Cardiac atrium fibroblast (primary cell): ENCODE results near the gene ZNF230. TPM values are rescaled to one million over a fixed set of nuclear protein-coding genes. Genes with fewer than 3 reads are reported as not detected.

Experiments used
- total RNA-seq: library from RNA; depleted of rRNA; stranded (reverse); fragments of >200 nt; gene quantifications from 2 replicates; pipeline ENCODE4 v1.2.3, GENCODE V29; 2015

ZNF230 gene
- total RNA-seq: 1.5 and 2.5 TPM in 2 replicates

DNA sequence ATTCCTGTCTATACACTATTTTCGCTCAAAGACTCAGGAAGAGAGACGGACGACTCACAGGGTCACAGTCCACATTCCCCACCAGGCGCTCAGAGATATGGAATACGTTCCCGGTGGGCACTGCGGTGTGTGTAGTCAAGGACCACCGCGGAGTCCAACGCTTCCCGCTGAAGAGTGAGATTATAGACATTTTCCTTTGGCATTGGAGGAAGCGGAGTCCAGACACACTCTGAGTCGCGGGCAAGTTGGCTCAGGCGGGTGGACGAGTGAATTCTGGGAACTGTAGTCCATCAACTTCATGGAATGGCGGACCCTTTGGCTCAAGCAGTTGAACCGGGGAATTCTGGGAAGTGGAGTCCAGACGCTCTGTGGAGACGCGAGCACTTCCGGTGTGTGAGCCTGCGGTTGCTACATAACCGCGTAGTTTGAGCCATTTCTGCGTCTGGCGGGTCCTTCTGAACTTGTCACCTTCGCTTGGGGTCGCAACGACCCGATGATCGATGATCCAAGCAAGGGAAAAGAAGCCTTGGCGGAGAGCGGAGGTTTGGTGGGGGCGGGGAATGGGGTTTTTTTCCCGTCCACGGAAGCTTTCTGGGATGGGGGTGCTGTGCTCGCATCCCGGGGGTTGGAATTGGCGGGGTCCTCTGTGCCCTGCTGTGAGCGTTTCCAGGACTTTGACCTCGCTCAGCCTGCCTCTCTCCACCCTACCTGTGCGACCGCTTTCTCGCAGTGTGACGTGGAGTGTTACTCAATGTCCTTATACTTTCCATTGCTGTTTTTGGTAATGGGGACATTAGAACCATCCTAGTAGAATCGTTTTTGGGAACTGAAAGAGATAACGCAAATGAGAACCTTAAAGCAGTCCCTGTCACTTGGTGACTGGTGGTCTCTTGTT is at the start of gene ZNF230:
Gene ZNF230, plus strand, starts transcription at position 392 of the 895 bp plus-strand sequence. CDS start 4,122 bp downstream, outside the sequence.

DNA sequence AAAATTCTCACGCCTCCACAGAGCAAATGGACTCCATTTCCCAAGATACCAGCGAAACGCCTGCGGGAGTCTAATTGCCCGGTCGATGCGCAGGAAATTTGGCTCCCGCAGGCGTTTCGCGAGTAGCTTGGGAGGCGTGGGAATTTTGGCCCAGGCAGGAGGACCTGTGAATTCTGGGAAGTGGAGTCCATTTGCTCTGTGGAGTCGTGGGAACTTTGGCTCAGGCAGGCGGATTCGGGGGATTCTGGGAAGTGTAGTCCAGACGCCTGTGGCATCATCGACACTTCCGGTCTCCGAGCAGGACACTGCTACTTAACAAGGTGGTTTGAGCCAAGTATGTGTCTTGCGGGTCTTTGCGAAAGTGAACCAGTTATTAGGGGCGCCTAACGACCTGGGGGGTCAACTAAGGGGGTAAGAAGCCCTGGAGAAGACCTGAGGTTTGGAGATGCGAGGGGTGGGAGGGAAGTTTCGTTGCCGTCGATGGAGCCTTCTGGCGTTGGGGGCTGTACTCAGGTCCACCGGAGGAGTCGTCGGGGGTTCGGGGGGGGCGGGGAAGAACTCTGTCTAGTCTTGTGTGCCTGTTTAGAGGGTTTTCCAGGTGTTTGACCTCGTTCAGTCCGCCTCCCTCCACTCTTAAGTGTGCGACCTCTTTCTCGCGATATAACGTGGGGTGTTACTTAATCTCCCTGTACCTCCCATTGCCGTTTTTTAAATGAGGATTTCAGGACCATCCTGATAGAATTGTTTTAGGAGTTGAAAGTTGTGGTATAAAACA is 18.7 kb upstream of the ZNF230 start, which contains the start of gene ZNF155:
Gene ZNF155, plus strand, starts transcription at position 277 of the 775 bp plus-strand sequence. CDS start 4,356 bp downstream, outside the sequence.

DNA sequence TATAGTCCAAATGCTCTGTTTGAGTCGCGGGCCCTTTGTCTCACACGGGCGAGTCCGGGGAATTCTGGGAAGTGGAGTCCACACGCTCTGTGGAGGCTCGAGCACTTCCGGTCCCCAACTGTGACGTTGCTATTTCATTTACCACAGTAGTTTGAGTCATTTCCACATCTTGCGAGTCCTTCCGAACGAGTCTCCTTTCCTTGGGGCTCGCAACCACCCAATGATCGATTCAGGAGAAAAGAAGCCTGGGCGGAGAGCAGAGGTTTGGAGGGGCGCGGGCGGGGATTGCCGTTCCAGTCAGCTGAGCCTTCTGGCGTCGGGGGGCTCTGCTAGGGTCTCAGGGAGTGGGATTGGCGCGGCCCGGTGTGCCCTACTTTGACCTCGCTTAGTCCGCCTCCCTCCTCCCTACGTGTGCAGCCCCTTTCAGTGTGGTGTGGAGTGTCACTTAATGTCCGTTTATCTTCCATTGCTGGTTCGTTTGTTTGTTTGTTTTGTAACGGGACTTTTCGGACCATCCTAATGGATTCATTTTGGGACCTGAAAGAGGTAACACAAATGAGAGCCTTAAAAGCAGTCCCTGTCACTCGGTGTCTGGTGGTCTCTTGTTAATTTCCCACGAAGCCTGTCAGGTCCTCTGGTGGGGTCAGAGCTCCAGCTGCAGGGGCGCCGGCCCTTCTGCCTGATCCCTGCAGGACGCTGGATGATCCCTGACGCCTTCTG is 22.6 kb downstream of the ZNF230 start, which contains the start of gene ZNF222:
Gene ZNF222, plus strand, starts transcription at position 163 of the 720 bp plus-strand sequence. Its CDS starts 58 bp downstream, at position 221.

DNA sequence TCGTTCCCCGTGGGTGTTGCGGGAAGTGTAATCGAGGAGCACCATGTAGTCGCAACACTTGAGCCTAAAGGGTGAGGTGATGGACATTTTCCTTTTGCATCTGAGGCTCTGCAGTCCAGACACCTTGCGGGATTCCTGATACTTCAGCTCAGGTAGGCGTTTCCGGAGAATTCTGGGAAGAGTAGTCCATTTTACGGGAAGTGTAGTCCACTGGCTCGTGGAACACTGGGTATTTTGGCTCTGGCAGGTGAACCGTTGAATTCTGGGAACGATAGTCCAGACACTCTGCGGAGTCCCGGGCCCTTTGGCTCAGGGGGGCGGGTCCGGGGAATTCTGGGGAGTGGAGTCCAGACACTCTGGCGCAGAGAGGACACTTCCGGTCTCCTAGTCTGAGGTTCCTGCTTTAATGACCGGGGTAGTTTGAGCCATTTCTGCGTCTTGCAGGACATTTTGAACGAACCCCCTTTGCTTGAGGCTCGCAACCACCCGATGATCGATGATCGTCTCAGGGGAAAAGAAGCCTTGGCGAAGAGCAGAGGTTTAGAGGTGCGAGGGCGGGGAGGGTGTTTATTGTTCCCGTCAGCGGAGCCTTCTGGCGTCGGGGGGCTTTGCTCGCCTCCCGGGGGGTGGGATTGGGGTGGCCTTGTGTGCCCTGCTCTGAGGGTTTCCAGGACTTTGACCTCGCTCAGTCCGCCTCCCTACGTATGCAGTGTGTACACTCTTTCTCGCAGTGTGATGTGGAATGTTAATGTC is 49.1 kb downstream of the ZNF230 start, which contains the start of gene ZNF223:
Gene ZNF223, plus strand, starts transcription at position 387 of the 753 bp plus-strand sequence. CDS start 3,141 bp downstream, outside the sequence.

Other genes with a start within 250 kb of the ZNF230 start
- gene SMG9, start 248.0 kb upstream of the ZNF230 start, total RNA-seq: 12.5 and 19.8 TPM in 2 replicates
- gene KCNN4, start 222.0 kb upstream of the ZNF230 start, total RNA-seq: not detected in 2 replicates
- 3.2 TPM in 1 of 2 replicates, not detected in the other for gene LYPD5, start 200.5 kb upstream of the ZNF230 start, total RNA-seq
- gene ZNF283, start 175.6 kb upstream of the ZNF230 start, total RNA-seq: 4.7 and 6.3 TPM in 2 replicates
- 2.7 and 6.0 TPM in 2 replicates for gene ZNF404, start 119.0 kb upstream of the ZNF230 start, total RNA-seq
- 4.7 and 9.4 TPM in 2 replicates for gene ZNF45, start 67.7 kb upstream of the ZNF230 start, total RNA-seq
- 2.7 and 7.5 TPM in 2 replicates for gene ZNF221, start 51.7 kb upstream of the ZNF230 start, total RNA-seq
- 3.2 and 5.3 TPM in 2 replicates for gene ZNF155, start 18.8 kb upstream of the ZNF230 start, total RNA-seq
- gene ZNF222, start 22.4 kb downstream of the ZNF230 start, total RNA-seq: 3.4 and 3.6 TPM in 2 replicates
- 3.1 and 3.9 TPM in 2 replicates for gene ZNF223, start 49.1 kb downstream of the ZNF230 start, total RNA-seq
- 2.4 and 4.0 TPM in 2 replicates for gene ZNF284, start 69.2 kb downstream of the ZNF230 start, total RNA-seq
- gene ZNF224, start 91.4 kb downstream of the ZNF230 start, total RNA-seq: 7.0 and 32.3 TPM in 2 replicates
- 3.4 and 6.3 TPM in 2 replicates for gene ZNF225, start 110.4 kb downstream of the ZNF230 start, total RNA-seq
- 4.2 and 5.3 TPM in 2 replicates for gene ZNF234, start 138.6 kb downstream of the ZNF230 start, total RNA-seq
- gene ZNF226, start 162.1 kb downstream of the ZNF230 start, total RNA-seq: 23.7 and 23.8 TPM in 2 replicates
- 8.1 and 10.4 TPM in 2 replicates for gene ZNF227, start 209.6 kb downstream of the ZNF230 start, total RNA-seq